ENCODE measurements around the gene PLCB4.

PLCB4 gene

DNA sequence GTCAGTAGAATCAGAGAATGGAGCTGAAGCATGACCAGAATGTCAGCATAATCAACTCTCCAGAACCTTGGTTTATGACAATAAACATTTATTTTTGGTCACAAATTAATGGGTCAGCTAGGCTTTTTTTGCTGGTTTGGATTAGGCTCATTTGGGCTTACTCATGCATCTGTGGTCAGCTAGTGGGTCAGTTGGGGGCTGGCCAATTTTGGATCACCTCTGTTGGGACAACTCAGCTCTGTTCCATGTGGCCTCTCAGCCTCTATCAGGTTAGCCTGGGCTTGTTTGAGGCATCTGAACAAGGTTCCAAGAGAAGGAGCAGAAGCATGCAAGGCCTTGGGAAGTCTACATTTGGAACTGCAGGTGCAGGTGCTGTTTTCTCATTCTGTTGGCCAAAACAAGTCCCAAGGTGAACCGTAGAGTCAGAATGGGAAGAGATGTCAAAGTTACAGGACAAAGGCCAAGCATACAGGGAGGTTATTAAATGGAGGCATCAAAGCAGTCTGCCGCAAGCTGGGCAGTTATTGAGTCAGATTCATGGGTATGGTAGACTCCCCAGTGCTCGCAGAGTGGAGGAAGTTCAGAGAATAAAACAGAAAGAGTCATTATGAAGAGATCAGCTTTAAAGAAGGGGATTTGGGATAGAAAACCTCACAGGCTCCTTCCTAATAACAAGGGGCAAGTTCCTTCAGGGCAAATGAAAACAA is 173.0 kb downstream of the PLCB4 start:
- DNase-seq (ENCODE audit: low read depth), result no peak
- TF ChIP-seq, protein P1, sequence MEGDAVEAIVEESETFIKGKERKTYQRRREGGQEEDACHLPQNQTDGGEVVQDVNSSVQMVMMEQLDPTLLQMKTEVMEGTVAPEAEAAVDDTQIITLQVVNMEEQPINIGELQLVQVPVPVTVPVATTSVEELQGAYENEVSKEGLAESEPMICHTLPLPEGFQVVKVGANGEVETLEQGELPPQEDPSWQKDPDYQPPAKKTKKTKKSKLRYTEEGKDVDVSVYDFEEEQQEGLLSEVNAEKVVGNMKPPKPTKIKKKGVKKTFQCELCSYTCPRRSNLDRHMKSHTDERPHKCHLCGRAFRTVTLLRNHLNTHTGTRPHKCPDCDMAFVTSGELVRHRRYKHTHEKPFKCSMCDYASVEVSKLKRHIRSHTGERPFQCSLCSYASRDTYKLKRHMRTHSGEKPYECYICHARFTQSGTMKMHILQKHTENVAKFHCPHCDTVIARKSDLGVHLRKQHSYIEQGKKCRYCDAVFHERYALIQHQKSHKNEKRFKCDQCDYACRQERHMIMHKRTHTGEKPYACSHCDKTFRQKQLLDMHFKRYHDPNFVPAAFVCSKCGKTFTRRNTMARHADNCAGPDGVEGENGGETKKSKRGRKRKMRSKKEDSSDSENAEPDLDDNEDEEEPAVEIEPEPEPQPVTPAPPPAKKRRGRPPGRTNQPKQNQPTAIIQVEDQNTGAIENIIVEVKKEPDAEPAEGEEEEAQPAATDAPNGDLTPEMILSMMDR (IDR thresholded peaks at IDR 0.05; ENCODE audit: insufficient read depth, low read depth, low read length, missing control alignments), result no peak
- no peak overlapping the region for H3K4me3 ChIP-seq (ENCODE audit: low read length)

DNA sequence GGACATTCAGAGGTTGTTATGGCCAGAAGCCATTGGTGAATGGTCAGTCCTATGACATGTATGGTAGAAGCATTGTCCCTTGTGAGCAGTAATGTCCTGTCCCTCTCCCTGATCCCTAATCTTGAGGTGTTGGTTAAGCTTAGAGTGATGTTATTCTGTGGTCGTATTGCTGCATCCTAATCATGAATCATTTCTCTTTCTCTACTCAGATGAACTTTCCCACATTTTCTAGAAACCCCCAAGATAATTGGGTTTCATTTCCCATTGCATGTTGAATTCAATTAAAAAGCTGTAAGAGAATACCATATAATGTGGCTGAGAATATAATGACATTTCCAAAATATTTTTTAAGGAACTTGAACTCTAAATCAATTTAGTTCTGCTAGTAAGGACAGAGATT is 175.1 kb downstream of the PLCB4 start:
- H3K4me3 ChIP-seq (ENCODE audit: low read length), result no peak overlapping the region
- TF ChIP-seq, protein P1 (IDR thresholded peaks at IDR 0.05; ENCODE audit: insufficient read depth, low read depth, low read length, missing control alignments), result no peak
- no peak for DNase-seq (ENCODE audit: low read depth)

DNA sequence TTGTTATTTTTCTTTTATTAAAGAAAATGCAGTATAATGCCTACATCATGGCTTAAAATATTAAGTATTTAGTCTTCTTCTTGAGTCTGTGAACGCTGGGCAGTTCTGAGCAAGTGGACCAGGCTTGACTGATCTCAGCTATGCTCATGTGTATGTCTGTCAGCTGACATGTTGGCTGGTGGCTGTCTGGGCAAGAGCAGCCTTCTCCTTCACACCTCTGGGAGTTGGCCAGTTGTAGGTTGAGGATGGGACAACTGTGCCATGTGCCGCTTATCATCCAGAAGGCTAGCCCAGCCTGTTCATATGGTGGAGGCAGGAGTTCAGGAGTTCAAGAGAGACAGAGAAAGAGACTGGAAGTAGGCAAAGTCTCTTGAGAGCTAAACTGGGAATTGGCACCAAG is 175.9 kb downstream of the PLCB4 start:
- TF ChIP-seq, protein P1 (IDR thresholded peaks at IDR 0.05; ENCODE audit: insufficient read depth, low read depth, low read length, missing control alignments), result no peak
- no peak for DNase-seq (ENCODE audit: low read depth)

DNA sequence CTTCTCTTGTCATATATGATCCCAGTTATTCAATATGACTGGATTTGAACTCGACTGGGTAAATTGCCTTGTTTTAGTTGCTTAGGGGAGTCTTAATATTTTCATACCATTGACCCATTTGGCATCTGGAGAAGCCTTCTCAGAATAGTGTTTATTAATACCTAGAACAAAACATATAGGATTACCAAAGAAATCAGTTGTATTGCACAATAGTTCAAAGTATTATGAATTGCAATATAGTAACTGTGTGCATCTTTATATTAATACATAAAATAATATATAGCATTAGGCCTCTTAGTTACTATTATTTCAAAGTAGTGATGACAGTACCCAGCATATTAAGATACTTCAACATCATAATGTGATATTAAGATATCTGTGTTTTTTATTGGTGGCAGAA is 177.8 kb downstream of the PLCB4 start:
- TF ChIP-seq, protein P1 (IDR thresholded peaks at IDR 0.05; ENCODE audit: insufficient read depth, low read depth, low read length, missing control alignments), result no peak
- no peak overlapping the region for H3K4me3 ChIP-seq (ENCODE audit: low read length)
- DNase-seq (ENCODE audit: low read depth), result no peak

More for the DNA sequence above, 175.9 kb downstream of the PLCB4 start:
- H3K4me3 ChIP-seq (ENCODE audit: low read length), result no peak overlapping the region

DNA sequence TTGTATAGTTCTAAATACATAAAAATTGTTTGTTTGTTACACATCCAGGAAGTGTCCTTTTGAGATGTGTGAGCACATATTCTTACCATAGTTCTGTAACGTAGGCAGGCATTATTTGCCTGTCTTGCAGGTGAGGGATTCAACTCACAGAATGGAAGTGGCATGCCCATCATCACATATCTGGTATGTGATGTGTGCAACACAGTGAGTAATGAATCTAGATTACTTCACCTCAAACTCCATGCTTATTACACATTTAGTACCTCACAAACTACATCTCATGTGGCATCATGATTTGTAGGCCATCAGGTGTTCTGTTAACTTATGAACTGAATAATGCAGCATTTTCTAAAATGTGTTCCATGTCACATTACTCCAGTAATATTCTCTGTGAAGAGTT is 181.6 kb downstream of the PLCB4 start:
- DNase-seq (ENCODE audit: low read depth), result peak; percentile 52
- TF ChIP-seq, protein P1 (IDR thresholded peaks at IDR 0.05; ENCODE audit: insufficient read depth, low read depth, low read length, missing control alignments), result no peak
- H3K4me3 ChIP-seq (ENCODE audit: low read length), result no peak overlapping the region

DNA sequence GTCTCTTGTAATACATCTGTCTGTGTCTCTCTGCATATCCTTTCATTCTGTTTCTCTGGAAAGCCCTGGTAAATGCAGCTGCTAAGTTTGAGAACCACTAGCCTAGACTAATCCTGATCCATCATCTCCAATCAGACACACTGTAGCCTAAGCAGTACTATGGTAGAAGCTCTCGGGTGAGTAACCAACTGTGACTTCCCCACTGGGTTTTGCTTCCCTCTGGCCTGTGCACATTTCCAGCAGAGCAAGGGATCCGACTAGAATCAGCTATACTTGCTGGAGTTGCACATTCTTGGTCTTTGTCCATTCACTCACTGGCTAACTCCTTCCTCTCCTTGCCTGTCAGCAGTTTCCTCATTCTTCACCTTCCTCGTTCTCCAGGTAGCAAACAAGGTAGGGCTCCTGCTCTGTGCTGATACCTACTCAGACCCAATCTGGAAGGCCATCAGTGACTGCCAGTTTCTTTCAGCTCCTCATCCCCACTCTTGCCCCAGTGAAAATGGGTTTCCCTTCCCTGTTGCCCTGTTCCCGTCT is 184.2 kb downstream of the PLCB4 start:
- TF ChIP-seq, protein P1 (IDR thresholded peaks at IDR 0.05; ENCODE audit: insufficient read depth, low read depth, low read length, missing control alignments), result no peak
- no peak for DNase-seq (ENCODE audit: low read depth)
- H3K4me3 ChIP-seq (ENCODE audit: low read length), result no peak overlapping the region

DNA sequence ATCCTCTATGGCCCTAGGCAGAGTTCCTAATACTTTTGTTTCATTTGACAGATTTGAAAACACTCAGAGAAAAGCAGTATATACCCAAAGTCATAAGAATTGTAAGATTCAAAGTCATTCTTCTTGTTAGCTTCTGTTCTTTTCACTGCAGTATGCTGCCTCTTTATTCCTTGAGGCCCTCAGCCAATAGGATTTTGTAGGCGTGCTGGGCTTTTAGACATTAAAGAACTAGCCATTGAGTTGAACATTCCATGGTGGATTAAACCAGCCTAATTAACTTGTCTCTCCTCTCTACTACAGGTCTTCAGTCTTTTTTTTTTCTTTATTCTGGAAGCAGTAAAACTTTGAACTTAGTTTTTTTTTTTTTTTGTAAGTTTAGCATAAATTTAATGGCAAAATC is 186.3 kb downstream of the PLCB4 start:
- no peak for DNase-seq (ENCODE audit: low read depth)
- no peak overlapping the region for H3K4me3 ChIP-seq (ENCODE audit: low read length)
- TF ChIP-seq, protein P1 (IDR thresholded peaks at IDR 0.05; ENCODE audit: insufficient read depth, low read depth, low read length, missing control alignments), result no peak
